Stimulated activated CD8-positive, alpha-beta memory T cell treated with anti-CD3 and anti-CD28 coated beads, Interleukin-7, amount 100 ng/mL, for 1 hour (primary cell): ENCODE measurements around the gene SLAMF9.

Experiments used
- DNase-seq, 2 donors: peaks; one replicate each; pipeline ENCODE4 v3.0.0-alpha.2; 2020; ENCODE audit warnings: low read depth in 2 of 2

Gene SLAMF9

DNA sequence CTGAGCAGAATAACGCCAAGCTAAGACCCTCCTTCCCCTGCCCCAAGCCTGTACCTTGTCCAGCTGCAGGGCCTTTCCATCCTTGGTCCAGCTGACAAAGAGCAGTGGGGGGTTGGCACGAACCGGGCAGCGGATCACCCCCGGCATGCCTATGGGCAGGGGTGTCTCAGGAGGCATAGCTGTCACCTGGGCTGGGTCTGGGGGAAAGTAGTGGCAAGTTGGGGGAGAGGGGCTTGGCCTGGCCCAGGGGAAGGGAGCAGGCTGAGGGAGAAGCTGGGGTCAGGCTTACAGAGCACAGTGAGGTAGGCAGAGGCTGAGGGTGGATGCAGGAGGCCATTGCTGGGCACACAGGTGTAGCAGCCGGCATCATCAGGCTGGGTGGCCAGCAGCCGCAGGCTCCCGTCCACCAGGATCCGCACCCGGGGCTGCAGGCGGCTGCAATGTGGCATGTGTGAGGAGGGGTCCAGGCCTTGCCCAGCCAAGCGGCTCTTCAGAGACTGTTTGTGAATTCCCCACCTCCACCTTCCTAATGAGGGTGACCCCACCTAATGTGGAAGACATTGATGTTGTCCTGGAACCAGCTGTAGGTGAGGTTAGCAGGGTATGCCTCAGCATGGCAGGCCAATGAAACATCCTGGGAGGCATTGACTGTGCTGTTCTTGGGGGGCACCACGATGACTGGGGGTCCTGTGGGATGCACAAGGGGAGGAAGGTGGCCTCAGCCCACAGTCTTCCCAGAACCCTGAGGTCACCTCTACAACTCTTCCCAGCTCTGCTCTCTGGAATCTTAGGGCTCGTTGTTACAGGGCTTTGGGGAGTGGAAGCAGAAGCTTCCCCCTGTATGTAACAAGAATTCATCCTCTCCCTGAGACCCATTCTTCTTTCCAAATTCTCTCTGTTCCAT lies 19.6 kb downstream of the SLAMF9 start:
- DNase-seq: no peak

DNA sequence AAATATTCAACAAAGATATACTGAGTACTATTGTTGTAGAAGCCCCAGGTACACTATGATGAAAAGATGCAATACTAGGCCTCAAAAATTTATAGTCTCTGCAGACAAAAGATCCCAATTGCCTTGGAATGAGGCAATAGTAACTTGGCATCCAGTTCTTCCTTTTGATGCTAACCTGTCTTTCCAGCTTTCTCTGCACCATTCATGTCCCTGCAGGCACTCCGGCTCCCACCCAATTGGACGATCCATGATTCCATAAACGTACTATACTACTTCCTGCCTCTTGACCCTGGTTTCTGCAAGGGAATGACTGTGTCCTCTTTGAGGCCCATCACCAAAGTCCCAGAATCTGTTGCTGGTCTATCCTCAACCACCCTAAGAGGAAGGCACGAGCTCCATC lies 20.7 kb downstream of the SLAMF9 start:
- no peak for DNase-seq

DNA sequence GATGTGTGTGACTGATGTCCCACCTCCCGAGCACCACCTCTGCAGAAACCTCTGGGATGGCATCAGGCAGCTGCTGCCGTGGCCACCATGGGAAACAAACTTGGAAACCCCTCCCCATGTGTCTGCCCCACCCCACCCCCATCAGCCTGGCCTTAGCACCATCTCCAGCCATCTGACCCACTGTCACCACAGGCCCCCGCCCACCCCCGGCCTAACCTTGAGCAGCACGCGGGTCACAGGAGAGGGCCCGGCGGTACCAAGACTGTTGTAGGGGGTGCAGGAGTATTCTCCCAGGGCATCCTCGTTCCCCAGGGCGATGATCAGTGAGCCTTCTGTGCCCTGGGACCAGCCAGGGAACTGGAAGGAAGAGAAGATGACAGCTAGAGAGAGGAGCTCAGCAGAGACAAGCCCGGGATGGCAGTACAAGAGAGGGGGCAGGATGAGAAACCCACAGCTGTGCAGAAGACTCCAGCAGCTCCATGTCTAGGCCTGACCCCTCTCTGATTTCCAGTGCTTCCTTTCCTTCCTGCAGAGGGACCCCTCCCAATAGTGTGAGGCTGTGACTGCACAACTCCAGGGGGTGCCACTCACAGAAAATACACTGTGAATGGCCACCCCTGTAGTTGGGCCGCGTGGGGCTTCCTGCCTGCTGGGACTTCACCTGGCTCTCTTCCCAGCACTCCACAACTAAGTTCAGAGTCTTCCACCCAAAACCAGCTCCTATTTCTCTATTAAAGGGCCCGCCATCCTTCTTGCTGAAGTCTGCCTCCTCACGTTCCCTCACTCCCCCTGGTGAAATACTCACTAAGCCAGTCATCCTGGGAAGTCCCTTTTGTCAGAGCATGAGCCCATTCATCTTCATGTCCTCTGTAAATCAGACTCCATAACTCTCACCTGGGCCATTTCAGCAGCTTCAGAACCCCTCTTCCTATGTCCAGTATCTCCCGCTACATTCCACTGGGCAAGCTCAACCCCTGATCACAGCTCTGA lies 21.4 kb downstream of the SLAMF9 start:
- DNase-seq: no peak

DNA sequence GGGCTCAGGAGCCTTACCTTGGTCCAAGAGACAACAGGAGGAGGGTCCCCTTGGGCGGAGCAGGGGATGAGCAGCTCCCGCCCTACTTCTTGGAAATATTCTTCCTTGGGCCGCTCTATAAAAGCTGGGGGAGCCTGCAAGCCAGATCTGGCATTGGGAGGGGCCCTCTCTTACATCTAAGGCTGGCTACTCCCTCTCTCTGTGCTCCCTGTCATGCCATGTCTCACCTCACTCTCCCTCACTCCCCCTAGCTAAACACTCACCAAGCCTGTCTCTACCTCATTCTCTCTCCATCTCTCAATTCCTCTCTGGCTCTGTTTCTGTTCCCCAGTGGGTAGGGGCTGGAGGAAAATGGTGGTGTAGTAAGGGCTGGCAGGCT lies 22.3 kb downstream of the SLAMF9 start:
- DNase-seq: no peak

DNA sequence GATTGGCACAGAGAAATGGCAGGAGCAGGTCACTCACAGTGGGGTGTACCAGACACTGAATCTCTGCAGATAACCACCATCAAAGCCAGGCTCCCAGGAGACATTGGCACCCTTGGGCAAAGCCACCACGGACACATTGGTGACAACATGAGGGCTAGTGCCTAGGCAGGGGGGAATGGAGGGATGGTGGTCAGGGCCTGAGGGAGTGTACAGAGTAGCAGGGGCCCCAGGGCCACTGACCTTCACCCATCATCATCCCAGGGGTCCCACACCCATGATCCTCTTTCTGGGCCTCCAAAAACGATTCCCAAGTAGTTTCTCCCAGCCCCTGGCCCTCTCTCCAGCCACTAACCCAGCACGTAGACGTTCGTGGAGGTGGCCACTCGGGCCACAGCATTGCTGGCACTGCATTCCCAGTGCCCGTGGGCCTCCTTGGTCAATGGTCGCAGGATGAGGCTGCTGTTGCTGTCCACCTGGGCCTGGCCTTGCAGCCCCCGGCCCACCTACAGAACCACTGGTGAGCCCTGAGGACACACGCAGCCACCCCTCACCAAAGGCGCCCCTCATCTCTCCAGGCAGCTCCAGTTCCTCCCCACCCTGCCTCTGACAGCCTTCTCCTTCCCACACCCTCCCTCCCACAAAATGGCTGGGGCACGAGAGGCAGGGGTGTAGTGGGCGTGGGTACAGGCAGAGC lies 22.8 kb downstream of the SLAMF9 start:
- no peak for DNase-seq

DNA sequence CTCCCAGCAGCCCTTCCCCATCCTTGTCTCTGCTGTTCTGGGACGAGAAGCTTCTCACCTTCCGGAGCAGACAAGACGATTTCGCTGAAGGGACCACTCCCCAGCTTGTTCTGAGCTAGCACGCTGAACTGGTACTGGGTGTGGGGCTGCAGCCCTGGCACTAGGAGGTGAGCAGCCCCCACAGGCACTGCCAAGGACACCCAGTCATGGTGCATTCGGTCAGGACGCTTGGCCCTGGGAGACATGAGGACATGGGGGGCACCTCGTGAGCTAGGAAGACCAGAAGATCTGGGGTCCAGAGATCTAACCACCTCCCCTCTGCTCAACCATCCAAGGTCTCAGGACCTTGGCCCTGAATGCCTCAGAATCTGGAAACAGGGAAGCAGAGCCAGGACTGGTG lies 23.4 kb downstream of the SLAMF9 start:
- no peak for DNase-seq

DNA sequence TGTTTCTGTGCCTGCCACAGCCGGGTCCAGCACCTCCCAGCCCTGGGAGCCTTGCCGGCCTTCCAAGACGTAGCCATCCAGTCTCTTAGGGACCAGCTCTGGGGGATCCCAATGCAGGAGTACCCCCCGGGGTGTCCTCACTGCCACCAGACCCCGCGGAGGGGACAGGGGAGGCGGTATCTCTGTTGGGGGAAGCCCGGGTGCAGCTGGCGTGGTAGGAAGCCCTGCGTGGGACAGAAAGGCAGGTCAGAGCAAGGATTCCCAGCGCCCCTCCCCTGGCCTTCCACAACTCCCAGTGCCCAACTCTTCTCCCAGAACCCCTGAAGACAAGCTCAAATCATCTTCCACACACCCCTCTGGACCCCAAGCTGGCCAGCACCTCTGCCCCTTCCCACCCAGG lies 23.8 kb downstream of the SLAMF9 start:
- DNase-seq: no peak

DNA sequence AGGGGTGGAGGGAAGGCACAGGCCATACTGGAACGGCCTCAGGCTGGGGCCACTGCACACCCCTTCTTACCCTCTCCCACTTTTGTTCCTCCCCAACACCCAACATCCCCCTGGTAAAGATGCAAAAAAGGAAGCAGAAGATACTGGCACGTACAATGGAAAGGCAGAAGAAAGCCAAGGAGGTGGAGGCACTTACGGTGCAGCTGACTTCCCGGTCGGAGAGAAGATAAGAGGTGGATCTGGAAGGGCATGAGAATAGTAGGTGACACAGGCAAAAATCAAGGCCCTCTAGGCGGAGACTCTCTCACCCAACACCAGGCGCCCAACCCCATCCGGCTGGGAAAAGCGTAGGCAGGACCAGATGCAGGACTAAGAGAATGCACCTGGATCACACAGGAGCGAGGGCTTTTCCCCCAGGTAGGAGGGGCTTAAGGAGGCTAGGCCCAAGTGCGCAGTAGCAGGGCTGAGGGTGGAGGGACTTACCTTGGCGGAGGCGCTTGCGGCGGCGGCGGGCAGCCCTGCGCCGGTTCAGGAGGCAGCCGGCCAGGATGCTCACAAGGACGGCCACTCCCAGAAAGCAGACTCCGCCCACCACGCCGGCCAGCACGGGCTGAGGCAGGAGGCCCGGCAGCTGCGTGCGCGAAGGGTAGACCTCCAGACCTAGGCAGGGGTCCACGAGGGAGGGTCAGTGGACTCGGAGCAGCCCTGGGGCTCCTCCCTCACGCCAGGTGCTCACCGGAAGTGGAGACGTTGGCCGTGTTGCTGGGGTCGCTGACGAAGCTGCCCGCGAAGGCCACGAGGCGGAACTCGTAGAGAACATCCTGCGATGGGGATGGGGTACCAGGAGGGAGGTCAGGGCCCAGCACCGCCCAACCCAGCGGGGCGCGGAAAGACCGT lies 24.6 kb downstream of the SLAMF9 start:
- DNase-seq: no peak

DNA sequence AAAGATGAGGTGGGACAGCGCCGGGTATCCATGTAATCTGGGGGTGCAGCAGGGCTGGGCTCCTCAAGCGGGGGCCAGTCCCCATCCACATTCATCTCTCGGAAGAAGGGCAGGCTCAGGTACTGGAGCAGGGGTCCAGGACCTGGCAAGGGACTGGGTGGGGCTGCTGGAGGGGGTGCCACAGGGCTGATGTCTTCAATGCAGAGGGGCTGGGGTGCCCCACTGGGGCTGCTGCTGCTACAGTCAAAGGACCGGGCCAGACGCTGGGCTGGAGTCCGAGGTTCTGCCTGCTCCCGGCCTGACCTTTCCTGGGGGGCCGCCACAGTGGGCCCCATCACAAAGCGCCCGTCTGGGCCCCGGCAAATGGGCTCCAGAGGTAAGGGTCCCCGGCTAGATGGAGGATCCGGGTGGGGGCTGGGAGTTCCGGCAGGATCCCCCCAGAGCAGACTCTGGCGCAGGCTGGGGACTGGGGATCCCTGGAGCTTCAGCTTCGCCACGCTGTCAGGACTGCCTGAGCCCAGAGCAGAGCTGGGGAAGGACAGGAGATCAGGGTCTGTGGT lies 25.5 kb downstream of the SLAMF9 start:
- no peak for DNase-seq

DNA sequence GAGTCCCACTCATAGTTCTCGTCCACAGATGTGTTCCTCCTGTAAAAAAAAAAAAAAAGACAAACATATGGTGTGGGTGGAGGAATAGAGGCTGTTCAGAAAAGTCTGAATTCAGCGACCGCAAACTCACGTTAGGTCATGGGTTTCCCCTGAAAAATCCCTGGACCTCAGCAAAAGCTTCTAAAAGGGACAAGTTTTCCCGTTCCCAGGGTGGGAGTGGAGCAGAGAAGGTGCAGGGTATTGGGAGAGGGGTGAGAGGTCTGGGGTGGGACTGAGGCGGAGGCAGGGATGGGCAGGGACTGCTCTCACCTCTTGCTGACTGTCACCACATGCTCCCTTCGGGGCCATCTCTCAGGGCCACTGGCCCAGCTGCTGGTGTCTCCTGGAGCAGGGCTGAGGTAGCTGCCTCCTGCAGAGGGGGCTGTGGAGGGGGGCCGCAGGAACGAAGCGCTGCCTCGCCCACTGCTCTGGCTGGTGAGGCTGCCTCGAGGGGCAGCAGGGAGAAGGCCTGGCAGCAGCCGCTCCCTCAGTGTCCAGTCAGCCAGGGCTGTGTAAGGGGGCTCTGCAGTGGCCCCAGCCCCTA lies 26.1 kb downstream of the SLAMF9 start:
- no peak for DNase-seq

DNA sequence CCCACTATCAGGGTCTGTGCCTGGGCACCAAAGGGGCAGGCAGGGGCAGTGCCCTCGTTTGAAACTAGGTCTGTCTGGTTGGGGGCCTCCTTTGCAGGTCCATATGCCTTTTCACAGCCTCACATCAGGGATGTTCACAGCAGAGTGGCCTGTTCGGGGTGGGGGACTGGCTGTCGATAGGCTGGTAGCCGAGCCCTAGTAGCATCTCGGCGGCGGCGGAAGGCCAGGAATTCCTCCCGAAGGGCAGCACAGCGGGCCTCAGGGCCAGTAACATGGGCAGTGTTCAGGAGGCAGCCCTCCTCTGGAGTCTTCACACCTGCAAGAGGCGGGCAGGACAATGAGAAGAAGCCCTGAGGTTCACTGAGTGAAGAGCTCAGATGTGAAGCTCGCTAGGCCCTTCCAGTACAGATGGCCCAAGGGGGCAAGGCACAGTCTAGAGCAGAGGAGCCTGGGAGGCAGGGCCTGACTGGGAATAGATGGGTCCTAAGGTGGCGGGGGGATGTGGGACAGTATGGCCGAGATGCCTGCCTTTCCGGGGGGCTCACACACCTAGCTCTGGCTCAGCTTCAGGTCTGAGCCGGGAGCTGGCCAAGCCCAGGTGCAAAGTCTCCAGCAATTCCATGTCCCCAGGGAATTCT lies 26.7 kb downstream of the SLAMF9 start:
- no peak for DNase-seq

DNA sequence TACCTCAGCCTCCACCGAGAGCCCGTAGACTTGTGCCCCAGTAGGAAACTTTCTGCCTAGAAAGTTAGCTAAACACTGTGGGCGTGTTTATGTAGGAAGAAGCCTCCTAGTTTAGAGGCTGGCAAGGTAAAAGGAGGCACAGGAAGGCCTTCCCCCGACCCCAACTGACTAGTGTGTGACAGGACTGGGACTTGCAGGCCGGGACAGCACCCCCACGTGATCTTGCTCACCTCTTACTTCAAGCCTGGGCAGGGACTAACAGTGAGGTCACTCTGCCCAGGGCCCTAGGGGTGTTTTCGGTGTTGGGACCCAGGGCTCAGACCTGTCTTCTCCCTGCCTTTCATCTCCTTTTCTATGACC lies 28.3 kb downstream of the SLAMF9 start:
- DNase-seq: no peak

DNA sequence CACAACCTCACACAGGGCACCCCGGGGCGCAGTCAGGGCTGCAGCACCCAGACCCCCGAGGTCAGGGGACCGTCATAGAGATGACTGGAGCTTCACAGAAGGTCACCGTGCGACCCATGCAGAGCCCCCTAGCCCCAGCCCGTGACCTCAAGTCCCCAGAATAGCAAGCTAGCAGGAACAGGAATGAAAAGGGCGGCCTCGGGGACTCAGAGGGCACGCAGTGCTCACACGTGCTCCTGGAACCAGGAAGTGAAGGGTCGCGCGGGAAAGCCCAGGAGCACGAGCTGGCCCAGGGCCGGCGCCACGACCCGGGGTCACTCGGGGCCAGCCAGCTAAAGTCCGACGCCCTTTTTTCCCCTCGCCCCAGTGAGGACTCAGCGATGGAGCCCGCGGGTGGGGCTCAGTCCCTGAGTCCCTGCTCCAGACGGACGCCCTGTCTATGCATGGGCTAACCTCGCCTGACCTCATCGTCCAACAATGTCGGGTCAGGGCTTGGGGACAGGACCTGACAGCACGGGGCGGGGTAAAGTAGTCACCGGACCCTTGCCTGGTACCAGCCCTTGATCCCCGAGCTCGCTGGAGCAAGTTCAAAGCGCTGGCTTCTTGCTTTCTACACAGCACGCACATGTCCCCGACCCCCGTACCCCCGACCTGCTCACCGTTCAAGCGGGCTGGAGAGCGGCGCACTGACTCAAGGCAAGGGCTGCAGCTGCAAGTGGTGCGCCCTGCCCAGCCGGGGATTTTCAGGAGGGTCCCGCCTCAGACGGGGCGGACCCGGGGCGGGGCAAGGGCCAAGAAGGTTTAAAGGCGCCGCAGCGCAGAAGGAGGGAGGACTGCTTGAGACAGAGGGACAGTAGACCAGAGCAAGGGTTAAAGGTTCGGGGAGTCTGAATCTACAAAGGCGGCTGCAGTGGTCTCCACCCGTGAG lies 29.0 kb downstream of the SLAMF9 start, which contains the start of gene TAGLN2:
TSS of gene TAGLN2 (minus strand) at position 717 of the 928 bp plus-strand sequence. CDS start 4,998 bp downstream, outside the sequence.
- DNase-seq: peak; percentile 75 to 81

DNA sequence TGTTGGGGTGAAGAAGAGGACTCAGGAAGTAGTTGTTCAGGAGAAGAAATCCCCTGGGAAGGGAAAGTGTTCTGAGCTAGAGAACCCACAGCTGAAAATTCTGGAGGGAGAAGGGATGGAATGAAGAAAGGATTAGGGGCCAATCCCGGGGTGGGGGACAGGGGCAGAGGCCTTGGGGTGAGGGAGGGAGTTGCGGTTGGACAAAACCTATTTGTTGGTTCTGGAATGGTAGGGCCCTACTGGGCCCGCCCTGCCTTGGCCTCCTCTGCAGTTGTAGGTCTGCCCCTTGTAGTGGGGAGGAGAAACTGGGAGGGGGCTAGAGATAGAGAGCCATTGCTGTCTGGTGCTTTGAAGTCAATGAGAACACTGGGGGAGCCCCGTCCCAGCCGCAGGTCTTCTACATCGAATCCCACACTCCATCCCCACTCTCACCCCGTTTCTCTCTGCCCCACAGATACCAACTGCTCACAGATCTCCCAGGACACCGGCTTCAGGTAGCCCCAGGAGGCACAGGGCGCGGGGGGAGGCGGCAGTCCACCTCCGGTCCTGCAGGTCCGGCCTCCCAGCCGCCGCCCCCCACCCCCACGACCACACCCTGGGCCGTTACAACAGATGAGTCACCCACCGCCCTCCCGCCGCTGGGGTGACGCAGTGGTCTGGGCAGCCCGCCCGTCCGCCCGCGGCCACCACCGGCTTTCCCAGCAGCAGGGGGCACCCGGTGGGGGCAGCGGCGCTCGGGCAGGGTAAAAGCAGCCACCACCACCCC lies 29.8 kb downstream of the SLAMF9 start:
- peak in 1 of 2 donors; percentile 40 for DNase-seq

DNA sequence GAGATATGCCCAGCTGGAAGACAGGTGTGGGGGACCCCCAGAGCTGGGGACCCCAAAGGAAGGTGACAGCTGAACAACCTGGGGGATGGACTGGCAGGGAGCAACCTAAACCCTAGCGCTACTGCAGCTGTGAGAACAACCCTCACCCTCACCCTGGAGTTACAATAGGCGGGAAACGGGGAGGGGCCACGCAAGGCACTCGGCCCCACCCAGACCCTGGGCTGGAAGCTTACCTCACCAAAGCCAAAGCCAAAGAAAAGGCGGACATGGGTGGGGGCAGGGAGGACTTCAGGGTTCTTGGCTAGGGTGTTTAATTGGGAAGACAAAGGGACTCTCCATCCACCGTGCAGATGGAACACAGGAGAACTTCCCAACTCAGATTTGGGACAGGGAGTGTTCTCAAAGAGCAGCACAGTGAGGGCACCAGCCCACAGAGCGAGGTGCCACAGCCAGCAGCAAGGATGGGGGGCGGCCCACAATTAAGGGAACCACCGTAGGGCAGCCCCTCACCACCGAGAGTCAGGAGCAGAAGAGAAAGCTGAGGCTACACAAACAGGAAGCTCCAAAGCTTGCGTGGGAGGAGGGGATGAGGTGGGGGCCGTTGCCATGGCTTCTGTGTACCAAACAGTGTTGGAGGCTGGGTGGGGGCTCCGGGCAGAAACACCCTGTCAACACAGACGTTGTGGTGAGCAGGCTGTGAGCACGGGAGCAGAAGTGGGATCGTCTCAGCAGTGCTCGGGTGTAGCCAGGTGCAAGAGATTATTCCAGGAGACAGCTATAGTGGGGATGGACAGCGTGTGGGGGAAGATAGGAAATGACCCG lies 30.6 kb downstream of the SLAMF9 start:
- peak; percentile 75 to 76 for DNase-seq

DNA sequence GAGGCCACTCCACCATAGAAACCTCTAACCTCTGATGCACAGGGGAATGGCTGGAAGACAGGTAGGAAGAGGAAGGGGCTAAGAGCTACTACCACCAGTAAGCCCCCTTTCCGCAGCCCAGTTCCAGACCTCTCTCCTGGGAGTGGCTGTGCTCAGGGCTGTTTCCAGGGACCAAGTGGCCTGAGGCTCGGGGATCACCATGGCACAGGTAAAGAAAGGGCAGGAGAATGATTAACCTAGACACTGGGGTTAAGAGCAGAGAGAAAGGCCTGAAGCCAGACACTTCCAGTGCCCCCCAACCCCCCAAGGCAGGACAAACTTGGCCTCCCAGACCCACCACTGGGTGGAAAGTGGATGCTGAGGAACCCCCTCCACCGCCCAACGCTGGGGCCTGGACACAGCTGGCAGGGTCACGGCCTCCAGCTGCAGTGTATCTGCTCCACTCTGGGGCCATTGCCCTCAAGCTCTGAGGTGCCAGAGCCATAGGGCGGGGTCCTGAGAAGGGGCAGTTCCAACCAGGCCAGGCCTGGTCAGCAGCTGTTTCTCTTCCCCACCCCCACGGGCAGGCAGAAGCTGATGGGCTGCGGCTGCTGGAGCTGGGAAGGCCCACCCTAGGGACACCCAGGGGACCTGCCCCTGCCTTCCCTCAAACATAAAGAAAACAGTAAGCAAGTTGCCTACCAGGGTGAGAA lies 31.4 kb downstream of the SLAMF9 start:
- no peak for DNase-seq
